Lower lobe of right lung (tissue), 2 donors: ENCODE data around the gene TMEFF2. TPM values are rescaled to one million over a fixed set of nuclear protein-coding genes. Genes with fewer than 3 reads are reported as not detected.

Experiments used
- ATAC-seq, 2 donors: fragments of 200-7000 bp; cut with Tn5 transposase; one replicate each; pipeline ENCODE4 v1.9.1; 2020 to 2022; ENCODE audit warnings: mild to moderate bottlenecking in 2 of 2, moderate library complexity in 2 of 2
- DNase-seq: peaks from one replicate; pipeline ENCODE4 v3.0.0-alpha.2; 2020
- H3K27ac ChIP-seq: fragments of 200-600 bp; one replicate; pipeline ENCODE4 v1.8.0; 2022
- H3K27me3 ChIP-seq: fragments of 200-600 bp; one replicate; pipeline ENCODE4 v1.8.0; 2022; ENCODE audit warnings: low read depth
- H3K36me3 ChIP-seq: fragments of 200-600 bp; one replicate; pipeline ENCODE4 v1.8.0; 2022; ENCODE audit warnings: mild to moderate bottlenecking
- H3K4me1 ChIP-seq: fragments of 200-600 bp; one replicate; pipeline ENCODE4 v1.8.0; 2022
- H3K4me3 ChIP-seq: fragments of 200-600 bp; one replicate; pipeline ENCODE4 v1.8.0; 2022; ENCODE audit warnings: mild to moderate bottlenecking
- H3K9me3 ChIP-seq: fragments of 200-600 bp; one replicate; pipeline ENCODE4 v1.8.0; 2022
- intact Hi-C: fragments of 100-400 bp; cut with DNase I; formaldehyde crosslinking; loops from one replicate; pipeline ENCODE4 v1.11.0; 2022
- total RNA-seq: library from RNA; stranded (reverse); fragmentation: NEBNext Ultra II Directional; extraction: Animal tissue kit (Norgen Biotek cat#: 25700); gene quantifications from one replicate; pipeline ENCODE4 v1.2.1, GENCODE V29; 2021
- TF ChIP-seq, protein P1 (sequence below): fragments of 200-600 bp; IDR thresholded peaks from one replicate; pipeline ENCODE4 v1.8.0; 2022; ENCODE audit warnings: antibody characterized with exemption, mild to moderate bottlenecking
- donor health status: DM: no; HTN: yes; CAD: no; lungs with severe emphysema.

The TMEFF2 gene
- total RNA-seq, 1 donor from 2014 or later: not detected

DNA sequence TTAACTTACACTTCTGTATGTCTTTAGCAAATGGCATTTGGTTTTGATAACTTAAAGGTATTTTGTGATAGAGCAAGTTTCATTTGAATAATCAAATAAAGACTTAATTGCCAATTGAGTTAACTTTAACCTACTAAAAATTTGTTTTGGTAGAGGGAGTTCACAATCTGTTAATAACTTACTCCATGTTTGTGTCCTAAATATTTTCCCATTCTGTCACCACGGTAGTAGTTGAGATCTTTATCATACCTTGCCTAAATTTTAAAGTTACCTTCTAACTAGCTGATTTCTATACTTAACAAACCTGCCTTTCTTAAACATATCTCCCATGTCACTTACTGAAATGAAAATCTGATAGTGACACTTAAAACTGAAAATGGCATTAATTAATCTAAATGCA, 127.1 kb downstream of the TMEFF2 start:
- DNase-seq: no peak
- no peaks in the 10 kb centered on the region for H3K36me3 ChIP-seq
- H3K27ac ChIP-seq: no peak overlapping the region
- intact Hi-C loops: no loop called here
- H3K9me3 ChIP-seq: no peaks in the 10 kb centered on the region
- H3K27me3 ChIP-seq: no peaks in the 10 kb centered on the region
- ATAC-seq: no peak
- no peak overlapping the region for H3K4me3 ChIP-seq
- no peaks in the 10 kb centered on the region for H3K4me1 ChIP-seq
- TF ChIP-seq, protein P1, sequence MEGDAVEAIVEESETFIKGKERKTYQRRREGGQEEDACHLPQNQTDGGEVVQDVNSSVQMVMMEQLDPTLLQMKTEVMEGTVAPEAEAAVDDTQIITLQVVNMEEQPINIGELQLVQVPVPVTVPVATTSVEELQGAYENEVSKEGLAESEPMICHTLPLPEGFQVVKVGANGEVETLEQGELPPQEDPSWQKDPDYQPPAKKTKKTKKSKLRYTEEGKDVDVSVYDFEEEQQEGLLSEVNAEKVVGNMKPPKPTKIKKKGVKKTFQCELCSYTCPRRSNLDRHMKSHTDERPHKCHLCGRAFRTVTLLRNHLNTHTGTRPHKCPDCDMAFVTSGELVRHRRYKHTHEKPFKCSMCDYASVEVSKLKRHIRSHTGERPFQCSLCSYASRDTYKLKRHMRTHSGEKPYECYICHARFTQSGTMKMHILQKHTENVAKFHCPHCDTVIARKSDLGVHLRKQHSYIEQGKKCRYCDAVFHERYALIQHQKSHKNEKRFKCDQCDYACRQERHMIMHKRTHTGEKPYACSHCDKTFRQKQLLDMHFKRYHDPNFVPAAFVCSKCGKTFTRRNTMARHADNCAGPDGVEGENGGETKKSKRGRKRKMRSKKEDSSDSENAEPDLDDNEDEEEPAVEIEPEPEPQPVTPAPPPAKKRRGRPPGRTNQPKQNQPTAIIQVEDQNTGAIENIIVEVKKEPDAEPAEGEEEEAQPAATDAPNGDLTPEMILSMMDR: no peak

DNA sequence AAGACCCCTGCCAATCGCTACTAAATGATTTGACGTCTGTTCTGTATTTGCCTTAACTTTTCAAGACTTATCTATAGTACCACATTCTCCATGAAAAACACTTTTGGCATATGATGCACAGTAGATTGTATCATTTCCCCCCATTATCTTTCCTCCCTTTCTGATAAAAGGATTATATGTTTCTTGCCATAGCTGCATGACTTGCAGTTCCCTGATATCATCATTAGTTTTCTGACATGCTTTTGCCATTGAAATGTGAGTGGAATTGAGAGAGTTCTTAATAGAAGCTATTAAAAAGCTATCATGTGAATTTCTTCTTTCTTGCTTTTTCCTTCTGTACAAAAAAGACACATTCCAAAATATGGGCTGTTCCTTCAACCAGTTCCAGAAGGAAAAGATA, 130.3 kb downstream of the TMEFF2 start:
- Histone ChIP-seq H3K27ac (no peak overlapping the region), H3K4me1 (no peaks in the 10 kb centered on the region), H3K27me3 (no peaks in the 10 kb centered on the region), H3K4me3 (no peak overlapping the region), H3K36me3 (no peaks in the 10 kb centered on the region), H3K9me3 (no peaks in the 10 kb centered on the region)
- ATAC-seq (no peak), DNase-seq (no peak)
- TF ChIP-seq, protein P1: no peak
- intact Hi-C loops: no loop called here

DNA sequence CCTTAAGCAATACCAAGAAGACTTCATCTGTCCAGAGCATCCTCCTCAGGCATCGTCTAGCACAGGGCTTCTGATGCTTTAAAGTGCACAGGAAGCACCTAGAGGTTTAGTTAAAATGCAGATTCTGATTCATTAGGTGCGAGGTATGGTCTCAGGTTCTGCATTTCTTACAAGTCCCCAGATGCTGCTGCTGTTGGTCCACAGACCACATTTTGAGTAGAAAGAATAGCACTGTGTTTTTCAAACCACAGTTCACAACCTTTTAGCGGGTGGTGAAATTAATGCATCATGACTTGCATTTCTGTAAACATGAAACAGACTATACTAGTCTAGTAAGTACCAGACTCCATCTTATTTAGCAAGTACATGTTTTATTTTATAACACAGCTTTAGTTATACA, 134.6 kb downstream of the TMEFF2 start:
- no peak for ATAC-seq
- no peak overlapping the region for H3K4me3 ChIP-seq
- intact Hi-C loops: no loop called here

DNA sequence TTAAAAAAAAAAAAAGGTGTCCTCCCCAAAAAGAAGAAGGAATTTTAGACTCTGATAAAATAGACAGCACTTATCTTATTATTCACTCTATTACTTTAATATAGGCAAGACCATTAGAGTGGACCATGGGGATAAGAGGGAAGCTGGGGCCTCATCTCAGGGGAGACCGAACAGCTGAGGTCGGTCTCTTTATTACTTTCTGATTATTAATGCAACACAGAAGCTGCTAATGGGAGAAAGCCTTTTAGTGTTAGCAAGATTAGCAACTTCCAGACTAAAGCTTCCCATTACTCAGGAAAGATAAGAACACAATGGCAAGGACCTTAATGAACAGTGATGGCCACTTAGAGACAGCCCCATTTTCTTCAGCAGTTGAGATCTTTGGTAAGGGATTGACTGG, 135.5 kb downstream of the TMEFF2 start:
- H3K9me3 ChIP-seq: no peaks in the 10 kb centered on the region
- H3K36me3 ChIP-seq: no peaks in the 10 kb centered on the region
- H3K4me3 ChIP-seq: no peak overlapping the region
- no peaks in the 10 kb centered on the region for H3K27me3 ChIP-seq
- no peaks in the 10 kb centered on the region for H3K4me1 ChIP-seq
- ATAC-seq (no peak), DNase-seq (no peak)
- intact Hi-C loops: no loop called here
- H3K27ac ChIP-seq: no peak overlapping the region
- TF ChIP-seq, protein P1: no peak

More for the DNA sequence above, 134.6 kb downstream of the TMEFF2 start:
- H3K27ac ChIP-seq: no peak overlapping the region
- TF ChIP-seq, protein P1: no peak
- H3K36me3 ChIP-seq: no peaks in the 10 kb centered on the region
- DNase-seq: no peak
- H3K27me3 ChIP-seq: no peaks in the 10 kb centered on the region
- H3K9me3 ChIP-seq: no peaks in the 10 kb centered on the region
- H3K4me1 ChIP-seq: no peaks in the 10 kb centered on the region

DNA sequence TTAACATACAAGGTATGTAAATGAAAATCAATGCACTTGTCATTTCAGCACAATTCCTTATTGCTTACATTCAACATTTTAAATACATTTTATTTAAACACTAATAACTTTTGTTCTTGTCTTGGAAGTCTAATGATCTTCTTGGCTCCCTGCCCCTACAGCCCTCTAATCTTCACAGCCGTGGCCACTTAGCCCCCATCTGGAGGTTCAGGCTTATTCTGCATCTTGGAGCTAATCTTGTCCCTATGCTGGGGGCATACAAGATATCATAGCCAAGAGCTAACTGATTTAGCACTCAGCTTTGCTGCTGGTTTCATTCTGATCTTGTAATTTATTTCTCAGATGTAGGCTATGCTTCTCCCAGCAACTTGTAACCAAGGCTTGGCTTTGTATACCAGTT, 140.8 kb downstream of the TMEFF2 start:
- ATAC-seq (no peak), DNase-seq (no peak)
- TF ChIP-seq, protein P1: no peak
- Histone ChIP-seq H3K36me3 (no peaks in the 10 kb centered on the region), H3K27me3 (no peaks in the 10 kb centered on the region), H3K9me3 (no peaks in the 10 kb centered on the region), H3K4me1 (no peaks in the 10 kb centered on the region), H3K4me3 (no peak overlapping the region), H3K27ac (no peak overlapping the region)
- intact Hi-C loops: no loop called here

DNA sequence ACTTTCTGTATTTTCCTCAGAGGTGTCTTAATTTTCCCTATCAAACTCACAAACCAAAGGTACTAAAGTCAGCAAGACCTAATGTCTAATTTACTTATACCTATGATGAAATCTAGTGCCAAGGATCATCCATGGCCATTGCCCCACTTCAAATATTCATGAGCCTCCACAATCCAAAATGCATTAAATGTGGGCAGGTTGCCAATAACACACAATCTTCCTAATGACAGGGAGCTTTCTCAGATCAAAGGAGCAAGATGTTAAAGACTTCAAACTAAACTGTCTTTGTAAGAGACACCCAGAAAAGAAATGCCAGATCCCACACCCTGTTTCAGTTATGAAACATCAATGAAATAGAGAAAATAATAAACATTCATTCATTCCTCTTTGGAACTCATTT, 143.2 kb downstream of the TMEFF2 start:
- TF ChIP-seq, protein P1: no peak
- Histone ChIP-seq H3K9me3 (no peaks in the 10 kb centered on the region), H3K4me3 (no peak overlapping the region), H3K4me1 (no peaks in the 10 kb centered on the region), H3K36me3 (no peaks in the 10 kb centered on the region), H3K27ac (no peak overlapping the region), H3K27me3 (no peaks in the 10 kb centered on the region)
- ATAC-seq: no peak
- intact Hi-C loops: no loop called here
- DNase-seq: no peak
